Cardiac muscle cell (in vitro differentiated cells and primary cell): ENCODE data around the gene HIVEP3. TPM values are rescaled to one million over a fixed set of nuclear protein-coding genes. Genes with fewer than 3 reads are reported as not detected.
A peak's percentile ranks its signal among the peaks of the same experiment; 100 is the strongest.

ENCODE experiments used
- DNase-seq, 2 donors: peaks; one replicate each; pipeline versions ENCODE4 v3.0.0 to v3.0.0-alpha.2; 2010 to 2017; ENCODE audit warnings: low read depth in 1 of 2, low spot score in 1 of 2
- H3K27ac ChIP-seq: fragments of 200-600 bp; sonication (generic); 2 replicates; pipeline ENCODE4 v1.5.1; 2016
- H3K27me3 ChIP-seq: fragments of 200-600 bp; sonication (generic); 2 replicates; pipeline ENCODE4 v1.6.0; 2016; ENCODE audit warnings: control low read depth
- H3K36me3 ChIP-seq: fragments of 200-600 bp; sonication (generic); 2 replicates; pipeline ENCODE4 v1.5.1; 2016; ENCODE audit warnings: control low read depth
- H3K4me1 ChIP-seq: fragments of 200-600 bp; sonication (generic); 2 replicates; pipeline ENCODE4 v1.8.1; 2017; ENCODE audit warnings: low read depth, mild to moderate bottlenecking, mixed run types
- H3K4me3 ChIP-seq: fragments of 200-600 bp; sonication (generic); 2 replicates; pipeline ENCODE4 v1.5.1; 2016; ENCODE audit warnings: mild to moderate bottlenecking
- H3K9me3 ChIP-seq: fragments of 200-600 bp; sonication (generic); 2 replicates; pipeline ENCODE4 v1.5.1; 2017; ENCODE audit warnings: low read depth, mild to moderate bottlenecking, control low read depth
- polyA plus RNA-seq: library from polyadenylated mRNA; unstranded; fragments of >200 nt; fragmentation: Nextera tagmentation; extraction: Ambion mirVana; gene quantifications from 2 replicates; pipeline ENCODE4 v1.2.1, GENCODE V29; 2016
- total RNA-seq: library from RNA; depleted of rRNA; stranded (reverse); fragments of >200 nt; gene quantifications from 2 replicates; pipeline ENCODE4 v1.2.3, GENCODE V29; 2016
- TF ChIP-seq, protein P1 (sequence below): IDR thresholded peaks from 2 replicates; pipeline ENCODE4 v1.5.1; 2012; ENCODE audit warnings: low read depth, mild to moderate bottlenecking, low read length

The HIVEP3 gene
- total and polyA plus RNA-seq, 2 experiments from 2014 or later: 0.42 to 0.62 TPM

DNA sequence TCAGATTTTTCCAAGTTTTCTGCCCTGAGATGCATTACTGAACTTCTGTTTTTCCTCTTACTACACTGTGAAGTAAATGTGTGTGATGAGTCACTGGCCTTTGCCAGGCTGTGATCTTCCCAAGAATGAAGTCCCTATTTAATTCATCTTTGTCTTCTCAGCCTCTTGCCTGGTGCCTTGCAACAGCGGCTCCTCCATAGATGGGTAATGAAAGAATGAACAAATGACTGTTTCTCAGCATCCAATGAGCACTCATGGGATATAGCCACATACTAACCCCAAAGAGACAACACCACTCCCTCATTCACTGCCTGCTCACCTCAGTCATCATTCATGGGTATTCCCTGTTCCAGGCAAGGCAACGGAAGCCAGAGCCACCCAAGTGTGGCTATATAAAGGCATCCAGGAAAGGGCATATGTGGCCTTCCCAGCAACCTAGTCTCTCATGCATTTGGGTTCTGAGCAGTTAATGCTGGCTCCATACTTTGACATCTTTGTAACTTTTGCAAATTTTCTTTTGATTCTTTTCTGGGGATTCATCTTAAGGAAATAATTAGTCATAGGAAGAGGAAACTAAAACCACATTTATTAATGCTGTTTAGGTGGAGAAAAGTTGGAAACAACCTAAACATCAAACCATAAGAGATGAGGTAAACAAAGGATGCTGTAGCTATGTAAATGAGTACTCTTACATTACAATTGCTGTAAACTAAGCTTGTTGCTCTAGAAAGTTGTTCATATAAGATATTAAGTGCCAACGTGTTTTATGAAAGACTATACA lies 71.9 kb downstream of the HIVEP3 start:
- H3K9me3 ChIP-seq: no peaks in the 10 kb centered on the region
- DNase-seq: peak in 1 of 2 donors; percentile 34

DNA sequence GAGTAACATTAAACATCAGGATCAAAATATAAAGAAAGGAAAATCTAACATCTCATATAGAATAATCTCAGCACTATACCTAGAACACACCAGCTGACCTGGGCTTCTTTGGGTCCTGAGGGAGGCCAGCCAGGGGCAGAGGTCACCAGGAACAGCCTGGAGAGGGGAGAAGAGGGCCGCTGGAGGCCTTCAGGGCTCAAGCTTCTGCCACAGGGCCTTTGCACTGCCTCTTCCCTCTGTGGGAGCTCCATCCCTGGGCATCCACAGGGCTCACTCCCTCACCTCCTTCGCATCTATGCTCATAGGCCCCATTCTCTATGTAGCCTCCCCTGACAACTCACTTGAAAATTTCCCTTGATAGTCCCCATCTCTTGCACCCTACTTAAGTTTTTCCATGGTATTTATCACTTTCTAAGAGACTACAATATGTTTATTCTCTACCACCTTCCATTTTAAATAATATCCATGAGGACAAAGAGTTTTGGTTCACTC lies 73.9 kb downstream of the HIVEP3 start:
- TF ChIP-seq, protein P1, sequence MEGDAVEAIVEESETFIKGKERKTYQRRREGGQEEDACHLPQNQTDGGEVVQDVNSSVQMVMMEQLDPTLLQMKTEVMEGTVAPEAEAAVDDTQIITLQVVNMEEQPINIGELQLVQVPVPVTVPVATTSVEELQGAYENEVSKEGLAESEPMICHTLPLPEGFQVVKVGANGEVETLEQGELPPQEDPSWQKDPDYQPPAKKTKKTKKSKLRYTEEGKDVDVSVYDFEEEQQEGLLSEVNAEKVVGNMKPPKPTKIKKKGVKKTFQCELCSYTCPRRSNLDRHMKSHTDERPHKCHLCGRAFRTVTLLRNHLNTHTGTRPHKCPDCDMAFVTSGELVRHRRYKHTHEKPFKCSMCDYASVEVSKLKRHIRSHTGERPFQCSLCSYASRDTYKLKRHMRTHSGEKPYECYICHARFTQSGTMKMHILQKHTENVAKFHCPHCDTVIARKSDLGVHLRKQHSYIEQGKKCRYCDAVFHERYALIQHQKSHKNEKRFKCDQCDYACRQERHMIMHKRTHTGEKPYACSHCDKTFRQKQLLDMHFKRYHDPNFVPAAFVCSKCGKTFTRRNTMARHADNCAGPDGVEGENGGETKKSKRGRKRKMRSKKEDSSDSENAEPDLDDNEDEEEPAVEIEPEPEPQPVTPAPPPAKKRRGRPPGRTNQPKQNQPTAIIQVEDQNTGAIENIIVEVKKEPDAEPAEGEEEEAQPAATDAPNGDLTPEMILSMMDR: no peak
- no peak for DNase-seq
- Histone ChIP-seq H3K27ac (no peak overlapping the region), H3K36me3 (no peaks in the 10 kb centered on the region), H3K4me1 (peaks cover 5% of the 10 kb centered on the region), H3K27me3 (no peaks in the 10 kb centered on the region), H3K4me3 (no peak overlapping the region), H3K9me3 (no peaks in the 10 kb centered on the region)

More for the DNA sequence above, 71.9 kb downstream of the HIVEP3 start:
- no peak overlapping the region for H3K4me3 ChIP-seq
- H3K4me1 ChIP-seq: peaks cover 5% of the 10 kb centered on the region
- TF ChIP-seq, protein P1: no peak
- H3K27me3 ChIP-seq: no peaks in the 10 kb centered on the region
- H3K27ac ChIP-seq: no peak overlapping the region
- no peaks in the 10 kb centered on the region for H3K36me3 ChIP-seq

DNA sequence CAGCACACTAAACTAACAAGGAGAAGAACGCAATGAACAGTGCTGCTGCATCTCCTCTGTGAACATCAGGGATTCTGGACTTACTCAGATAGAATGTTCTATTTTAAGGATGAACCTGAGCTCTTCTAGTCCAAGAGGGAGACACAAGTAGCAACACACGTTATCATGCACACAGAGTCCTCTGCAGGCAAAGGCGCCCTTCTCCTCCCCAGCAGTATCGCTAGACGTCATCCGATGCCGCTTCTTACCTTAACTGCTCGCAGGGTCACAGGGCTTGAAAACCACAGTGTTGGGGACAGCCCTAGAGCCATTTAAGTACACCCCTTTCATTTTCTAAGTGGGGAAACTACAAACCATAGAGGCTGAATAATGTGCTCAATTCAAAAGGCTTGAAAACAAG lies 74.5 kb downstream of the HIVEP3 start:
- no peak overlapping the region for H3K27ac ChIP-seq

DNA sequence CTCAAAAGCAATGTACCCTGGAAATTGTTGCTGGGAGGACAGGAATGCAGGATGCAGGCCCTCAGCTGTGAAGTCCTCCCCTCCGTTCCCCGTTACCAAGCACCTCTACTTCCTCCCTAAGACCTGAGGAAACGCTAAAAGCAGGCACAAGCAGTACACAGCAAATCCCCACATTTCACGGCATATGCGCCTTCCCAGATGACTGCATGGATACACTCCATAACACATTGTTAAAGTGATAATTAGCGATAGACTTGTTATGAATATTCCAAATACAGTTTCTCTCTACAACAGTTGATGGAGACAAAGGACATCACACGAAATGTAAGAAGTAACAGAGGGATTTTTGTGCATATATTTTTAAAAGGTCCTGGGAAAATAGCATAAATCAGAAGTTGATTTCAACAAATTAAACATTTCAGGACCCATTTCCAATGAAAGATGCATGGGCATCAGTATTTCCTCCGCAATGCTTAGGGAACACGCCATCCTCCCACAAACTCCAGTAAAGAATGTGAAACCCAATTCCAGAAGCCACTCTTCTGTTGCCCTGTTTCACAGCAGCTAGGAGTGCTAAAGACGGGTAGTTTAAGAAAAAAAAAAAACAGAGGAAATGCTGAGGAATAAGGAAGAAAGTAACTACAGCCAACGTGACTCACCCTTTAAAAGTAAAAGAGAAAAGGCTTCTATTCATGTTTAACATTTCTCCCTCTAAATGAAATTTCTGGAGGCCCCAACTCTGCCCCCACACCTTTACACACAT lies 75.5 kb downstream of the HIVEP3 start:
- TF ChIP-seq, protein P1: peak; percentile 13
- no peaks in the 10 kb centered on the region for H3K9me3 ChIP-seq
- no peak overlapping the region for H3K27ac ChIP-seq
- H3K36me3 ChIP-seq: no peaks in the 10 kb centered on the region
- peak in 1 of 2 donors; percentile 78 for DNase-seq
- H3K4me1 ChIP-seq: peaks cover 5% of the 10 kb centered on the region
- H3K4me3 ChIP-seq: no peak overlapping the region
- no peaks in the 10 kb centered on the region for H3K27me3 ChIP-seq

More for the DNA sequence above, 74.5 kb downstream of the HIVEP3 start:
- H3K4me3 ChIP-seq: no peak overlapping the region
- no peaks in the 10 kb centered on the region for H3K36me3 ChIP-seq
- DNase-seq: peak in 1 of 2 donors; percentile 24
- TF ChIP-seq, protein P1: no peak
- H3K27me3 ChIP-seq: no peaks in the 10 kb centered on the region
- peaks cover 5% of the 10 kb centered on the region for H3K4me1 ChIP-seq
- no peaks in the 10 kb centered on the region for H3K9me3 ChIP-seq

DNA sequence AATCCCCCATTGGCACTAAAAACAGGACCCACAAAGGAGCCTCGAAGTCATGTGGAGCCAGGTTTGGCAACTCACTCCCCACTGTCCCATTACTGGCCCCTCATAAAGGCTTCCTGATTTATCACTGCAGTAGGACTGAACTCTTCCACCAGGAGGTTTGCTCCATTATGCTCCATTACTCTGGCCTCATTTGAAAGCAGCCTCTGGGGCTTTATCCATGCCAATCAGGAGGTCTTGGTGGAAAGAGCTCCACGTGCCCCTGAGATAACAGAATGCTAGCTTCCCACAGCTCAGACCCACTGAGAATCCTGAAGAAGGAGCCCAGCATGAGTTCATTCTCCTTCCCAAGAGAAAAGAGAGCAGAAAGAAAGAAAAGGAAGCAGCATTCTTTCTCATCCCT lies 76.4 kb downstream of the HIVEP3 start:
- TF ChIP-seq, protein P1: no peak
- H3K27ac ChIP-seq: no peak overlapping the region
- DNase-seq: no peak

More for the DNA sequence above, 76.4 kb downstream of the HIVEP3 start:
- Histone ChIP-seq H3K27me3 (no peaks in the 10 kb centered on the region), H3K9me3 (no peaks in the 10 kb centered on the region), H3K4me3 (no peak overlapping the region), H3K36me3 (no peaks in the 10 kb centered on the region), H3K4me1 (peaks cover 5% of the 10 kb centered on the region)
